Measurements from ENCODE around the gene ONECUT2.

DNA sequence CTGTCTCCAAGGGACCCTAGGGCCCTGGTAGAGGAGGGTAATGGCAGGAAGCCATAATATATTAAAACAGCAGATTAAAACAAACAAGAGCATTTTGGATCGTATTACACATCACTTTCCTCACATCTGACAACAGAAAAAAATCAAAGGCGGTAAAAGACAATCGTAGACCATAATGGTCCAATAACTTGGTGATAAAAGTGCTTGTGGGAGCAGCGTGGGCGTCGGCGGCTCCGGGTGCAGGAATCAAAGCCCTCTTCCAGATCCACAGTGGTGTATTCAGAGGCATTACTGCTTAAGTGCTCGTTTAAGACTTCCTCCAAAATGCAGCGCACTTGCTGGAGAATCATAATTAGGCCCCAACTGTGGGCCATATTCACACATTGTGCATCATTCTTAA is 83.4 kb downstream of the ONECUT2 start:
- TF ChIP-seq CTCF (IDR thresholded peaks at IDR 0.05) (no peak), POLR2A (IDR thresholded peaks at IDR 0.05) (no peak), EP300 (IDR thresholded peaks at IDR 0.05) (no peak)

Measured in ovary (tissue), 3 donors.